22Rv1 (cell line): ENCODE results near the gene DTYMK.

ENCODE experiments used
- ZFX ChIP-seq: fragments of 450-650 bp; IDR thresholded peaks from 2 replicates; pipeline ENCODE4 v1.6.1; 2017; ENCODE audit warnings: antibody characterized with exemption, borderline replicate concordance
- TF ChIP-seq, protein P1 (sequence below): fragments of 450-650 bp; IDR thresholded peaks from 2 replicates; pipeline ENCODE4 v1.5.1; 2017; ENCODE audit warnings: mild to moderate bottlenecking

DNA sequence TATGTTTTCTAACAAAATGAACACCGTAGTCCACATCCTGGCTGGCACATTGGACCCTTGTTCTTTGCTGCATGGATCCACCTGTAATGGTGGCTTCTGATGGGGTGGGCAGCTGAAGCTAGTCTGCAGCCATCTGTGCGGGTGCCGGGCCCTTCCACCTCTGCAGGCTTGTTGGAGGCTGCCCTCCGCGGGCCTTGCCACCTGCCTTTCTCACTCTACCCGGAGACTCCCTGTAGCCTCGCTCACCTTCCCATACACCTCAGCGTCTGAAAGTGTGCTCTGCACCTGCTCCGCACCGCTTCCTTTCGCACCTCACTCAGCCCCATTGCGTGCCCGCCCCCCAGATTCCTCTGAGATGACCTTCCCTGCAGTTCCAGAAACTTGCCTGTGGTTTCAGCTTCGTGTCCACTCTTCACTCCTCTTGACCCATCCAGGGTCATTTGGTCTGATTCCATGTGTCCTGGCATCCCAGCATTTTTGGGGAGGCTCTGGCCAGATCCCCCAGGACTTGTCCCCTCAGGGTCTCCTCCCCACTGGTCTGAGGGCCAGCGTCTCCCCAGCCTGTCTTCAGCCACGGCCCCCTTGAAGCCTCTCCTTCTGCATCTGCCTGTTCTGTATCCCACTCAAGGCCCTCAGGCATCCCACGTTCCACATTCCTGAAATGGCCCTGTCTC lies 31.0 kb downstream of the DTYMK start:
- TF ChIP-seq, protein P1, sequence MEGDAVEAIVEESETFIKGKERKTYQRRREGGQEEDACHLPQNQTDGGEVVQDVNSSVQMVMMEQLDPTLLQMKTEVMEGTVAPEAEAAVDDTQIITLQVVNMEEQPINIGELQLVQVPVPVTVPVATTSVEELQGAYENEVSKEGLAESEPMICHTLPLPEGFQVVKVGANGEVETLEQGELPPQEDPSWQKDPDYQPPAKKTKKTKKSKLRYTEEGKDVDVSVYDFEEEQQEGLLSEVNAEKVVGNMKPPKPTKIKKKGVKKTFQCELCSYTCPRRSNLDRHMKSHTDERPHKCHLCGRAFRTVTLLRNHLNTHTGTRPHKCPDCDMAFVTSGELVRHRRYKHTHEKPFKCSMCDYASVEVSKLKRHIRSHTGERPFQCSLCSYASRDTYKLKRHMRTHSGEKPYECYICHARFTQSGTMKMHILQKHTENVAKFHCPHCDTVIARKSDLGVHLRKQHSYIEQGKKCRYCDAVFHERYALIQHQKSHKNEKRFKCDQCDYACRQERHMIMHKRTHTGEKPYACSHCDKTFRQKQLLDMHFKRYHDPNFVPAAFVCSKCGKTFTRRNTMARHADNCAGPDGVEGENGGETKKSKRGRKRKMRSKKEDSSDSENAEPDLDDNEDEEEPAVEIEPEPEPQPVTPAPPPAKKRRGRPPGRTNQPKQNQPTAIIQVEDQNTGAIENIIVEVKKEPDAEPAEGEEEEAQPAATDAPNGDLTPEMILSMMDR: no peak
- no peak for TF ChIP-seq ZFX
